ENCODE results near the gene PRKCZ.

PRKCZ gene

GRCh38 chr1:2124446-2125198, 74.4 kb downstream of the PRKCZ start:
- no peak for DNase-seq

GRCh38 chr1:2125350-2126211, 75.4 kb downstream of the PRKCZ start:
- DNase-seq, result no peak

GRCh38 chr1:2126331-2127186, 76.3 kb downstream of the PRKCZ start:
- peak; percentile 58 for DNase-seq

GRCh38 chr1:2127187-2128145, 77.3 kb downstream of the PRKCZ start:
- DNase-seq, result peak; percentile 58

GRCh38 chr1:2128189-2128901, 78.1 kb downstream of the PRKCZ start:
- no peak for DNase-seq

GRCh38 chr1:2129256-2129943, 79.2 kb downstream of the PRKCZ start:
- DNase-seq, result no peak

- DNase-seq, result no peak
Observed at GRCh38 chr1:2130156-2130555, 79.9 kb downstream of the PRKCZ start.

- no peak for DNase-seq
Observed at GRCh38 chr1:2130871-2131289, 80.7 kb downstream of the PRKCZ start.

- DNase-seq, result no peak
Observed at GRCh38 chr1:2132222-2133038, 82.2 kb downstream of the PRKCZ start.

- peak; percentile 97 for DNase-seq
Observed at GRCh38 chr1:2133039-2133878, 83.0 kb downstream of the PRKCZ start.

GRCh38 chr1:2133879-2134215, 83.6 kb downstream of the PRKCZ start:
- DNase-seq, result no peak

- no peak for DNase-seq
Observed at GRCh38 chr1:2134266-2134620, 84.0 kb downstream of the PRKCZ start.

- DNase-seq, result no peak
Observed at GRCh38 chr1:2134621-2135307, 84.6 kb downstream of the PRKCZ start.

GRCh38 chr1:2135441-2135841, 85.2 kb downstream of the PRKCZ start:
- no peak for DNase-seq

GRCh38 chr1:2135941-2136340, 85.7 kb downstream of the PRKCZ start:
- DNase-seq, result no peak

GRCh38 chr1:2136386-2137235, 86.4 kb downstream of the PRKCZ start:
- DNase-seq, result no peak

All from MV-4-11 (cell line).